Measurements from ENCODE around the gene OOSP1.

- TF ChIP-seq CTCF (IDR thresholded peaks at IDR 0.05; ENCODE audit: insufficient read depth, low read depth, low read length) (no peak), EZH2 (IDR thresholded peaks at IDR 0.05; ENCODE audit: insufficient read depth, low read length) (no peak)
Measured at GRCh38 chr11:59938132-59938531, at the start of gene OOSP1.
